ENCODE measurements around the gene CLRN2. TPM values are rescaled to one million over a fixed set of nuclear protein-coding genes. Genes with fewer than 3 reads are reported as not detected.

CLRN2 gene
- total RNA-seq, 1 donor from 2014 or later, result not detected

DNA sequence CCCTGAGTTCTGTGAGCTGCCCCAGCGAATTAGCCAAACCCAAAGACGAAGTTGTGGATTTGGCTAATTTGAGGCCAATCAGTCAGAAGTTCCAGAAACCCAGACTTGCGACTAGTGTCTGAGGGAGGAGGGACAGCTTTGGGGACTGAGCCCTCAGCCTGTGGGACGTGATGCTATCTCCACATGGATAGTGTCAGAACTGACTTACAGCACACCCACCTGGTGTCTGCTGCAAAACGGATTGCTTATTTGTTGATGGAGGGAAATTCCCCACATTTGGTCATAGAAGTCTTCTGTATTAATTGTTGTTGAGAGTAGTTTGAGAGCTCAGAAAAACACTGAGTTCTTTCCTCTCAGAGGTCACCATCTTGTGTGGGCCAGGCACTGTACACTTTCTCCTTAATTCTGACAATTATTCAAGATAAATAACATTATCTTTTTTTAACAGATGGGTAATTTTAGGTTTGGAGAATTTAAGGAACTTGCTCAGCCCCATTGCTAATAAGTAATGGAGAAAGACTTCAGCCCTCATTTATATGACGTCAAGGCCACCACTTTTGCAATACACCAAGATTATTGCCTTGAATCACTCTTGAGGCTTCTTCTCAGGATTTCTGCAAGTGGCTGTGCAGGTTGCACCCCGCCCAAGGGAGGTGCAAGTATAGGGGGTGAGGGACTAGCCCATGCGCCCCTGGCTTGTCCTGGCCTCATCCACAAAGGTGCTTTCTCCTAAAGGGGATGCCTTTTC lies 16.7 kb downstream of the CLRN2 start:
- FAIRE-seq, result no peak
- DNase-seq (ENCODE audit: low read depth), result no peak
- no peak overlapping the region for H3K27ac ChIP-seq (ENCODE audit: low read depth, low read length)
- no peak overlapping the region for H3K4me3 Mint-ChIP-seq (ENCODE audit: unreplicated experiment)
- H3K36me3 Mint-ChIP-seq (ENCODE audit: low read depth, unreplicated experiment), result no peaks in the 10 kb centered on the region
- no peaks in the 10 kb centered on the region for H3K36me3 ChIP-seq (ENCODE audit: insufficient read depth, low read length)
- H3K79me2 ChIP-seq (ENCODE audit: insufficient read depth, low read length), result no peaks in the 10 kb centered on the region
- no peak overlapping the region for H3K4me2 ChIP-seq (ENCODE audit: low read length)
- H3K4me1 ChIP-seq (ENCODE audit: insufficient read depth, low read length), result no peaks in the 10 kb centered on the region
- no peaks in the 10 kb centered on the region for H3K27me3 Mint-ChIP-seq (ENCODE audit: low read depth, unreplicated experiment)
- H3K9me3 ChIP-seq (ENCODE audit: insufficient read depth, low read depth, low read length), result no peaks in the 10 kb centered on the region
- no peak overlapping the region for H3K4me3 ChIP-seq (ENCODE audit: insufficient read depth, low read depth, low read length)
- no peaks in the 10 kb centered on the region for H3K9me3 Mint-ChIP-seq (ENCODE audit: unreplicated experiment)
- TF ChIP-seq CTCF (IDR thresholded peaks at IDR 0.05; ENCODE audit: insufficient read depth, low read depth, low read length) (no peak), EZH2 (IDR thresholded peaks at IDR 0.05; ENCODE audit: insufficient read depth, low read length) (no peak)
- H3K4me1 Mint-ChIP-seq (ENCODE audit: low read depth, unreplicated experiment), result peaks cover 7% of the 10 kb centered on the region
- H2AFZ ChIP-seq (ENCODE audit: low read depth, low read length), result no peak overlapping the region
- no peaks in the 10 kb centered on the region for H4K20me1 ChIP-seq (ENCODE audit: insufficient read depth, low read length)
- H3K9ac ChIP-seq (ENCODE audit: low read length), result no peak overlapping the region
- peaks cover 8% of the 10 kb centered on the region for H3K27me3 ChIP-seq (ENCODE audit: insufficient read depth, low read length)
- H3K27ac Mint-ChIP-seq (ENCODE audit: unreplicated experiment), result no peak overlapping the region

GRCh38 chr4:17534705-17535104 lies 19.7 kb downstream of the CLRN2 start:
- Mint-ChIP-seq H3K4me3 (ENCODE audit: unreplicated experiment) (no peak overlapping the region), H3K9me3 (ENCODE audit: unreplicated experiment) (no peaks in the 10 kb centered on the region), H3K4me1 (ENCODE audit: low read depth, unreplicated experiment) (peaks cover 2% of the 10 kb centered on the region), H3K27me3 (ENCODE audit: low read depth, unreplicated experiment) (no peaks in the 10 kb centered on the region), H3K36me3 (ENCODE audit: low read depth, unreplicated experiment) (no peaks in the 10 kb centered on the region), H3K27ac (ENCODE audit: unreplicated experiment) (no peak overlapping the region)
- H3K36me3 ChIP-seq (ENCODE audit: insufficient read depth, low read length), result no peaks in the 10 kb centered on the region
- no peak for TF ChIP-seq CTCF (IDR thresholded peaks at IDR 0.05; ENCODE audit: insufficient read depth, low read depth, low read length)
- no peak for TF ChIP-seq EZH2 (IDR thresholded peaks at IDR 0.05; ENCODE audit: insufficient read depth, low read length)
- H3K27me3 ChIP-seq (ENCODE audit: insufficient read depth, low read length), result no peaks in the 10 kb centered on the region
- H2AFZ ChIP-seq (ENCODE audit: low read depth, low read length), result no peak overlapping the region
- no peaks in the 10 kb centered on the region for H4K20me1 ChIP-seq (ENCODE audit: insufficient read depth, low read length)
- H3K4me1 ChIP-seq (ENCODE audit: insufficient read depth, low read length), result no peaks in the 10 kb centered on the region
- H3K9ac ChIP-seq (ENCODE audit: low read length), result no peak overlapping the region
- H3K9me3 ChIP-seq (ENCODE audit: insufficient read depth, low read depth, low read length), result no peaks in the 10 kb centered on the region
- no peak overlapping the region for H3K27ac ChIP-seq (ENCODE audit: low read depth, low read length)
- FAIRE-seq (no peak), DNase-seq (ENCODE audit: low read depth) (no peak)
- H3K79me2 ChIP-seq (ENCODE audit: insufficient read depth, low read length), result no peaks in the 10 kb centered on the region
- no peak overlapping the region for H3K4me2 ChIP-seq (ENCODE audit: low read length)
- no peak overlapping the region for H3K4me3 ChIP-seq (ENCODE audit: insufficient read depth, low read depth, low read length)

- H3K4me3 Mint-ChIP-seq (ENCODE audit: unreplicated experiment), result no peak overlapping the region
Observed at GRCh38 chr4:17535242-17535641, 20.3 kb downstream of the CLRN2 start.

More at GRCh38 chr4:17535242-17535641, 20.3 kb downstream of the CLRN2 start:
- no peak overlapping the region for H3K27ac ChIP-seq (ENCODE audit: low read depth, low read length)
- no peaks in the 10 kb centered on the region for H3K9me3 ChIP-seq (ENCODE audit: insufficient read depth, low read depth, low read length)
- no peak overlapping the region for H3K9ac ChIP-seq (ENCODE audit: low read length)
- no peaks in the 10 kb centered on the region for H4K20me1 ChIP-seq (ENCODE audit: insufficient read depth, low read length)
- H3K27me3 ChIP-seq (ENCODE audit: insufficient read depth, low read length), result no peaks in the 10 kb centered on the region
- no peak overlapping the region for H2AFZ ChIP-seq (ENCODE audit: low read depth, low read length)
- TF ChIP-seq CTCF (IDR thresholded peaks at IDR 0.05; ENCODE audit: insufficient read depth, low read depth, low read length), result no peak
- TF ChIP-seq EZH2 (IDR thresholded peaks at IDR 0.05; ENCODE audit: insufficient read depth, low read length), result no peak
- no peak overlapping the region for H3K4me2 ChIP-seq (ENCODE audit: low read length)
- Mint-ChIP-seq H3K4me1 (ENCODE audit: low read depth, unreplicated experiment) (peaks cover 2% of the 10 kb centered on the region), H3K9me3 (ENCODE audit: unreplicated experiment) (no peaks in the 10 kb centered on the region), H3K27ac (ENCODE audit: unreplicated experiment) (no peak overlapping the region), H3K27me3 (ENCODE audit: low read depth, unreplicated experiment) (no peaks in the 10 kb centered on the region), H3K36me3 (ENCODE audit: low read depth, unreplicated experiment) (no peaks in the 10 kb centered on the region)
- H3K4me1 ChIP-seq (ENCODE audit: insufficient read depth, low read length), result no peaks in the 10 kb centered on the region
- FAIRE-seq (no peak), DNase-seq (ENCODE audit: low read depth) (no peak)
- H3K4me3 ChIP-seq (ENCODE audit: insufficient read depth, low read depth, low read length), result no peak overlapping the region
- H3K36me3 ChIP-seq (ENCODE audit: insufficient read depth, low read length), result no peaks in the 10 kb centered on the region
- no peaks in the 10 kb centered on the region for H3K79me2 ChIP-seq (ENCODE audit: insufficient read depth, low read length)
